Stimulated activated naive CD4-positive, alpha-beta T cell (primary cell): Measurements from ENCODE around the gene TBCA.

Experiments
- DNase-seq, 6 experiments: peaks; one replicate each; lab custom pipeline; 2025; lab: John Stamatoyannopoulos, UW

The TBCA gene

DNA sequence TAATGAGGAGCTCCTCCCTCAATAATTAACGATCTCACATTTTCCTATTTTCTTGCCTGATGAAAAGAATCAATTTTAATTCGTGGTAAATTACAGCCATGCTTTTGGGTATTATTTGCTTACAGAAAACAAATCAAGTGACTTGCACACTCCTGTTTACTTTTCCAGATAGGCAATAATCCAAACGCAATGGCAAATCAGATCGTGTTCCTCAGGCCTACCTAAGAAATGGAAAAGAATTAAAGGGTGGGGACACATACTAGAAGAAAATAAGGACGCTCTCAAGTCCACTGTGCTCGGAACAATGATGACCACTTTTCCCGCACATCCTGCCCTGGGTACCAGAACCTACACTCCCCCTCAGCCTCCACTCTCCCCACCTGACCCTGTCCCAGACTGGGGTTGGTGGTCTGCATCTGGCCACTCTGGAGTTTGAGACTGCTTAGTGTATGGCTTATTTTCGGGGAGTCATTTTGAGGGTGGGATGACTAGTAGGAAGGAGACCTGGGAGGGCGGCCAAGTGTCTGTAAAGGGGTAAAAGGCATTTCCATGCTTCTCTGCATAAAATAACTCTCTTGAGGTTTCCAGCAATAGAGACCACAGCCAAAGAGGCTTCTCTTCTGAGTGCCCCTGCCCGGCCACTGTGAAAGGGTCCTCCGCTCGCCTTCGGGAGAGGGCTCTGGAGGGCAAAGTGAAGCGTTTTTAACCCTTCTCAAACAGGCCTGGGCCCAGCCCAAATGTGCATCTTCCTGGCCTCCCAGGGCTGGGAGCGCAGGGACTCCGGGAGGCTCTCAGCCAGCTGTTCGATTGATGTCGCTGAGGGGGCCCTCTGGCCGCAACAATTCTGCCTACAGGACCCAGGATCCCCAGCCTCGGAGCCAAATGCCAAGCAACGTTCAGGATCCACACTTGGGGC is 133.1 kb downstream of the TBCA start:
- no peak for DNase-seq

DNA sequence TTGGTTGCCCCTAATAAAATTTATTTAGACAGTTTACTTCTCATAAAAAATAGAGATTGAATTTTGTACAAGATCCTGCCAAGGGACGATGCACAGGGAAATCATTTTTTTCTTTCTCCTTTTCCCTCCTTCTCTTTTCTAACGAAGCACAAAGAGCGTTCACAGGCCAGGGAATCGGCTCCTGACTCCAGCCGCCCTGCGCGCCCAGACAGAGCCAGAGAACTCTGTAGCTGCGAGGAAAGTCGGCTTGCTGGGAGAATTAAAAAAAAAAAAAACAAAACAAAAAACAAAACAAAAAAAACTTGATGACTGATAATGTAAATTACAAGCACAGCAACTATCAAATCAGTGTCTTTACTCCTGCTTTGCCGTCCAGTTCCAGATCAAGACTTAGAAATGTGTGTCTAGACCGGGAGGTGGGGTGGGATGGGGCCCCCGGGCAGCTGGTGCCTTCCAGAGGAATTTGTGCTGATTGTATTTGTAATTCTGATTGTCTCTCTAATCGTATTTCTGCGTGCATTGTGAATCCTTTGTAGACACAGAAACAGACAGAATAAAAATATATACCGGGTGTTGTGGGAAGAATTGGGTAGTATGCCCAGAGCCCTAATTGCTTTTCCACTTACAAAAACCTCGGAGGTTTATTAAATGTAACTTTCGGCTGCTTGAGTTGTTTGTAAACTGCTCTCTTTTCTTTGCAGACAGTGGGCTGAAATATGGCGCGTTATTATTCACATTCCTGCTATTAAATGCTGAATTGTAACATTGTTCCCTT is 134.0 kb downstream of the TBCA start:
- DNase-seq: peak in 1 of 6 experiments; percentile 17

DNA sequence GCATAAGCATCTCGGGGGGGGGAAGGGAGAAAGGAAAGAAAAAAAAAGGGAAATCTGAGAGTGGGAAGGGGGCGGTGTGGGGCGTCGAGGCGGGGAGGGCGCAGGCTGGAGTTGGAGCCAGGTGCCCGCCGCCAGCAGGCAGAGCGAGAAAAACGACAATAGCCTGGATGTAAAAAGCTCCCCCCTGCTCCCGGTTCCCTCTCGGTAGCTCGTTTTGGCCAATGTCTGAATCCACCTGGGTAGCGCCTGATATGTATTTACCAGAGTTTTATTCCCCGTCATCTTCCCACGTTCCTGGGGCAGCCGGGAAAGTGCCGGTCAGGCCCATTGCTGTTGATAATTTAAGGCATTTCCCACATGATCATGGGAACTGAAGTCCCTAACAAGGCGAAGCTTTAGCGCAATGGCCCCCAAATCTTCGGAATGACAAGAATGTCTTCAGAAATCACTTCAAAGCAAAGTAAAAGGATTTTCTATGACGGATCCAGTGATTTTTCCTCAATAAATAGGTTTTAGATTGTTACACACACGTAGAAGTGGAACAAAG is 134.7 kb downstream of the TBCA start:
- DNase-seq: peak in 1 of 6 experiments; percentile 19
